Loucy (cell line): Measurements from ENCODE around the gene PFKL.
"Not testable (repeated sequence)": the region's sequence is repeated elsewhere in the genome, so short reads cannot be mapped to it uniquely, and the experiment has no call there.

Experiments used
- H2AFZ ChIP-seq: fragments of 200-600 bp; sonication (generic); 2 replicates; pipeline ENCODE4 v1.6.0; 2016; ENCODE audit warnings: antibody characterized with exemption, mild to moderate bottlenecking, low read length, moderate library complexity
- H3F3A ChIP-seq: fragments of 200-600 bp; 2 replicates; pipeline ENCODE4 v1.6.0; 2016; ENCODE audit warnings: antibody characterized with exemption, low read depth, mild to moderate bottlenecking
- H3K27me3 ChIP-seq: fragments of 200-600 bp; sonication (generic); 2 replicates; pipeline ENCODE4 v1.6.1; 2014; ENCODE audit warnings: low read length, mild to moderate bottlenecking; ENCODE audit not compliant: insufficient read depth, poor library complexity, severe bottlenecking
- H3K36me3 ChIP-seq: fragments of 200-600 bp; sonication (generic); 2 replicates; pipeline ENCODE4 v1.6.1; 2016; ENCODE audit warnings: low read length; ENCODE audit not compliant: insufficient read depth
- H3K4me1 ChIP-seq: fragments of 200-600 bp; sonication (generic); 2 replicates; pipeline ENCODE4 v1.5.1; 2014; ENCODE audit warnings: low read length, mild to moderate bottlenecking; ENCODE audit not compliant: insufficient read depth, poor library complexity, severe bottlenecking
- H3K4me2 ChIP-seq: fragments of 200-600 bp; sonication (generic); 2 replicates; pipeline ENCODE4 v1.6.0; 2014; ENCODE audit warnings: antibody characterized with exemption, low read length, low read depth, mild to moderate bottlenecking; ENCODE audit not compliant: poor library complexity, severe bottlenecking
- H3K4me3 ChIP-seq: fragments of 200-600 bp; sonication (generic); 2 replicates; pipeline ENCODE4 v1.5.1; 2014; ENCODE audit warnings: low read length, mild to moderate bottlenecking, mixed read lengths; ENCODE audit not compliant: poor library complexity, severe bottlenecking
- H3K79me2 ChIP-seq: fragments of 200-600 bp; sonication (generic); 2 replicates; pipeline ENCODE4 v1.6.1; 2014; ENCODE audit warnings: low read length; ENCODE audit not compliant: insufficient read depth
- H3K9ac ChIP-seq: fragments of 200-600 bp; sonication (generic); 2 replicates; pipeline ENCODE4 v1.6.0; 2014; ENCODE audit warnings: mild to moderate bottlenecking, low read depth, low read length, moderate library complexity; ENCODE audit not compliant: poor library complexity, severe bottlenecking
- H3K9me2 ChIP-seq: fragments of 200-600 bp; sonication (generic); replicated peaks from 2 replicates; pipeline ENCODE4 v1.6.1; 2016; ENCODE audit warnings: low read depth, low read length, mixed read lengths
- H3K9me3 ChIP-seq: fragments of 200-600 bp; sonication (generic); 2 replicates; pipeline ENCODE4 v1.6.1; 2014; ENCODE audit warnings: mild to moderate bottlenecking, antibody characterized with exemption, low read length, low read depth; ENCODE audit not compliant: insufficient read depth
- H4K20me1 ChIP-seq: fragments of 200-600 bp; sonication (generic); 2 replicates; pipeline ENCODE4 v1.6.0; 2014; ENCODE audit warnings: antibody characterized with exemption, low read length, mild to moderate bottlenecking; ENCODE audit not compliant: insufficient read depth, poor library complexity, severe bottlenecking
- EZH2phosphoT487 ChIP-seq: fragments of 200-600 bp; IDR thresholded peaks from 2 replicates; pipeline ENCODE4 v1.6.1; 2018; ENCODE audit warnings: antibody characterized with exemption, mild to moderate bottlenecking, moderate library complexity, borderline replicate concordance
- TF ChIP-seq, protein P1 (sequence below): fragments of 200-600 bp; sonication (generic); conservative IDR thresholded peaks from 2 replicates; pipeline ENCODE4 v1.5.1; 2014; ENCODE audit warnings: mild to moderate bottlenecking, antibody characterized with exemption, low read length

The PFKL gene

GRCh38 chr21:44337449-44337848, 37.6 kb downstream of the PFKL start:
- Histone ChIP-seq H3K36me3 (no peaks in the 10 kb centered on the region), H3F3A (peaks cover 10% of the 10 kb centered on the region; the same call in 1 of the 2 replicates), H3K4me1 (peaks cover 15% of the 10 kb centered on the region), H3K4me3 (no peak overlapping the region), H3K9me2 (no peaks in the 10 kb centered on the region), H3K9me3 (no peaks in the 10 kb centered on the region), H3K27me3 (no peaks in the 10 kb centered on the region), H2AFZ (no peak overlapping the region), H3K79me2 (no peaks in the 10 kb centered on the region), H4K20me1 (no peaks in the 10 kb centered on the region), H3K4me2 (no peak overlapping the region), H3K9ac (no peak overlapping the region)
- TF ChIP-seq, protein P1, sequence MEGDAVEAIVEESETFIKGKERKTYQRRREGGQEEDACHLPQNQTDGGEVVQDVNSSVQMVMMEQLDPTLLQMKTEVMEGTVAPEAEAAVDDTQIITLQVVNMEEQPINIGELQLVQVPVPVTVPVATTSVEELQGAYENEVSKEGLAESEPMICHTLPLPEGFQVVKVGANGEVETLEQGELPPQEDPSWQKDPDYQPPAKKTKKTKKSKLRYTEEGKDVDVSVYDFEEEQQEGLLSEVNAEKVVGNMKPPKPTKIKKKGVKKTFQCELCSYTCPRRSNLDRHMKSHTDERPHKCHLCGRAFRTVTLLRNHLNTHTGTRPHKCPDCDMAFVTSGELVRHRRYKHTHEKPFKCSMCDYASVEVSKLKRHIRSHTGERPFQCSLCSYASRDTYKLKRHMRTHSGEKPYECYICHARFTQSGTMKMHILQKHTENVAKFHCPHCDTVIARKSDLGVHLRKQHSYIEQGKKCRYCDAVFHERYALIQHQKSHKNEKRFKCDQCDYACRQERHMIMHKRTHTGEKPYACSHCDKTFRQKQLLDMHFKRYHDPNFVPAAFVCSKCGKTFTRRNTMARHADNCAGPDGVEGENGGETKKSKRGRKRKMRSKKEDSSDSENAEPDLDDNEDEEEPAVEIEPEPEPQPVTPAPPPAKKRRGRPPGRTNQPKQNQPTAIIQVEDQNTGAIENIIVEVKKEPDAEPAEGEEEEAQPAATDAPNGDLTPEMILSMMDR = no peak

DNA sequence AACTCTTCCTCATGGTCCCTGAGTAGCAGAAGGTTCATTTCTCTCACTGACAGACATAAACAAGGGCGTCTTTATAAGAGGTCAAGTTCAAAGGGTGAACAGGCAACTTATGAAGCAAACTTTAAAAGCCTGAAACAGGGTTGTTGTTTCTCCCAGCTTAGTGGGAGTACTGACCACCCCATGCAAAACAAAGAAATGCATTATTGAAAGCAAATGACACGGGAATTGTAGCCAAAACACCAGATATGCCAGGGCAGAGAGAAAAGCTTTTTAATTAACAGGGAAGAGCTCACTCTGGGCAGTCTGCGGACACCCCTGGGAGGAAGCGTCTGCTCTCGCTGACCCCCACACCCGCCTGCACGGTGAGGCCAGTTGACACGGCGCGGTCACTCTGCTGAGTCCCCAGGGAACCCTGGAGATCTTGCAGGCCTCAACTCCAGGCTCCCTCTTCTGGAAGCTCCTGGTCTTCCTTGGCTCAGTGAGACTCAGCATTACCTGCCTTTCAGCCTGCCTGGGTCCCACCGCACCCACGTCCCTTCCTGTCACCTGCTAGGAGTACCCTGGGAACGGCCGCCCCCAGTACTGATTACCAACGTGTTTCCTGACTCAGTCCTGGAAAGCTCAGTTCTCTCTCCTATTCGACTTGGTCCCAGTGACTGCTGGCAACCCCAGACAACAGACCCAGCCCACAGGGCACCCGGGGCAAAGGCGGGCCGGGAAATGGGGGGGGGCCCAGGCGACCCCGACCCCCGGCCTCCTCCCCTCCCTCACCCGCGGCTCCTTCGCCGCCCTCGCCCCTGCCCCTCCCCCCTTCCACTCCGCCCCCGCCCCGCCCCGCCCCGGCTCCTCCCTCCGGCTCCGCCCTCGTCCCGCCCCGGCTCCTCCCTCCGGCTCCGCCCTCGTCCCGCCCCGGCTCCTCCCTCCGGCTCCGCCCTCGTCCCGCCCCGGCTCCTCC, 38.4 kb downstream of the PFKL start:
- H2AFZ ChIP-seq = no peak overlapping the region
- no peaks in the 10 kb centered on the region for H3K36me3 ChIP-seq
- H3K79me2 ChIP-seq = no peaks in the 10 kb centered on the region
- H3F3A ChIP-seq = peaks cover 10% of the 10 kb centered on the region; the same call in 1 of the 2 replicates
- H3K4me2 ChIP-seq = peak overlapping the region; percentile 69
- H3K9ac ChIP-seq = peak overlapping the region; percentile 37
- H3K4me1 ChIP-seq = peaks cover 15% of the 10 kb centered on the region
- H3K9me3 ChIP-seq = no peaks in the 10 kb centered on the region
- TF ChIP-seq, protein P1 = no peak
- TF ChIP-seq EZH2phosphoT487 = no peak
- no peaks in the 10 kb centered on the region for H3K27me3 ChIP-seq
- no peaks in the 10 kb centered on the region for H3K9me2 ChIP-seq
- peak overlapping the region; percentile 66 for H3K4me3 ChIP-seq
- H4K20me1 ChIP-seq = no peaks in the 10 kb centered on the region

DNA sequence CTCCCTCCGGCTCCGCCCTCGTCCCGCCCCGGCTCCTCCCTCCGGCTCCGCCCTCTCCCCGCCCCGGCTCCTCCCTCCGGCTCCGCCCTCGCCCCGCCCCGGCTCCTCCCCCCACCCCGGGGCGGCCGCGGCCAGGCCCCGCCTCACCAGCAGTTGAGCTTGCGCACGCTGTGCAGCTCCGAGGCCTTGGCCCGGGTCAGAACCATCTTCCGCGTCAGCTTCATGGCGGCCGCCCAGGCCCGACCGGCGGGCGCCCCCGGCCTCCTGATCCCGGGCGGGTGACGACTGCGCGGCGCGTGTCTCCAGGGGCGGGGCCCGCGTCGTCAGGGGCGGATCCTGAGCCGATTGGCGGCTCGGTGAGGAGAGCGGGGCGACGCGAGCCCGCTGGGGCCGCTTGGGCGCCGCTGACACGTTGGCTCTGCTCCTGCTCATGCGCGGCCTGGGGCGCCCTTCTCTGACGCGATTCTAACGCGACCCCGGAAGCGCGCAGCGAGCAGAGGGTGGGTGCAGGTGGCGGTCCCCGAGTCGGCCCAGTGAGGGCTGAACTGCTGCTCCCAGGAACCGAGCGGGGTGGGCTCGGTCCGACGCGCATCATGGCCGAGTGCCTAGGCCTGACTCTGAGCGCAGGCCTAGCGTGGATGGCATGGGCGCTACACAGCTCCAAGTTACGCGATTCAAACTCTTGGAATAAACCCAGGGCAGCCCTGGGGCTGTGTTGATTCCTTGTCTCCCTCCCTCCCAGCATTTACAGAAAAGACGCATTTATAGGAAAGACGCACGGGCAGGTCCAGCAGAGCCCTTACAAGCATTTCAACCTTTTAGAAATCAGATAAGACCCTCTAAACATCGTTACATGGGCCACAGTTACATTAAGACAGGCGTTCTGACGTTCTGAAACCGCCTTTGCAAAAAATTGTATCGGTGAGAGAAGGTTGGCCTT, 39.4 kb downstream of the PFKL start, which contains the start of gene CFAP410:
Gene CFAP410 (minus strand): TSS at position 420 of the 940 bp plus-strand sequence. CDS start 196 bp downstream, at position 224.
- no peaks in the 10 kb centered on the region for H3K27me3 ChIP-seq
- TF ChIP-seq, protein P1 = no peak
- H3F3A ChIP-seq = peaks cover 10% of the 10 kb centered on the region; the same call in 1 of the 2 replicates

GRCh38 chr21:44341726-44342458, 42.0 kb downstream of the PFKL start:
- H3K9ac ChIP-seq, H3K36me3 ChIP-seq, H4K20me1 ChIP-seq, H3K9me2 ChIP-seq, H3K4me2 ChIP-seq, H3K79me2 ChIP-seq, H3K27me3 ChIP-seq, H2AFZ ChIP-seq, H3K4me3 ChIP-seq, H3K9me3 ChIP-seq: not testable (repeated sequence)
- Histone ChIP-seq H3K4me1 (peaks cover 15% of the 10 kb centered on the region), H3F3A (peaks cover 10% of the 10 kb centered on the region; the same call in 1 of the 2 replicates)

More for the DNA sequence above, 39.4 kb downstream of the PFKL start, which contains the start of gene CFAP410:
- Histone ChIP-seq H3K9me3 (no peaks in the 10 kb centered on the region), H3K9me2 (no peaks in the 10 kb centered on the region), H2AFZ (peak within 1 kb of the TSS; percentile 82), H4K20me1 (no peaks in the 10 kb centered on the region), H3K4me3 (peak within 1 kb of the TSS; percentile 94), H3K4me1 (peaks cover 15% of the 10 kb centered on the region), H3K4me2 (peak within 1 kb of the TSS; percentile 93), H3K9ac (peak within 1 kb of the TSS; percentile 89), H3K79me2 (no peaks in the 10 kb centered on the region), H3K36me3 (no peaks in the 10 kb centered on the region)
